Measurements from ENCODE around the gene NAALADL2. TPM values are rescaled to one million over a fixed set of nuclear protein-coding genes. Genes with fewer than 3 reads are reported as not detected.

The NAALADL2 gene
- total RNA-seq, 1 donor from 2014 or later = 11.5 TPM

DNA sequence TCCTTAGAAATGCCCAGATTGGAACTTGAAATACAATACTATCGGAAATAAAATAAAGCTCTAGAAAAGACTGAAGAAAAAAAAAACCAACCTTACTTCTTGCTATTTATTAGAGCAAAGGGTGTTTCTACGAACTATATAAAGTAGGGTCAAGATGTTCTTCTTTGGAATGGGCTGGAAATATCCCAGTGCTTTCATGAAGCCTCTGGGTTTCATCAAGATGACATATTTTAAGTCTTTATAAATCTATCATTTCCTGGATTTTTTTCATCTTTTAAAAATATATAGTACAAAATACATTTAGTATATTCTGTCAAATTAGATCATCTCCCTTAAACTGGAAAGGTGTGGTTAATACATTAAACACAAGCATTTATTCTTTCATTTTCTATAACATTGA is 978.8 kb downstream of the NAALADL2 start:
- Histone ChIP-seq H3K9ac (no peak overlapping the region), H3F3A (ENCODE audit: low read depth) (no peaks in the 10 kb centered on the region), H3K36me3 (no peaks in the 10 kb centered on the region), H4K20me1 (ENCODE audit: low read depth) (no peaks in the 10 kb centered on the region), H3K27me3 (no peaks in the 10 kb centered on the region), H3K9me3 (ENCODE audit: low read depth) (no peaks in the 10 kb centered on the region), H3K27ac (no peak overlapping the region), H3K4me2 (no peak overlapping the region), H3K79me2 (ENCODE audit: low read depth) (no peaks in the 10 kb centered on the region), H3K4me3 (no peak overlapping the region), H3K4me1 (peaks cover 8% of the 10 kb centered on the region), H2AFZ (replicated peaks) (no peak overlapping the region)
- Mint-ChIP-seq H3K27ac (no peak overlapping the region), H3K4me3 (no peak overlapping the region), H3K36me3 (no peaks in the 10 kb centered on the region), H3K9me3 (no peaks in the 10 kb centered on the region), H3K4me1 (no peaks in the 10 kb centered on the region), H3K27me3 (ENCODE audit: insufficient read depth, low read depth) (no peaks in the 10 kb centered on the region)
- TF ChIP-seq, protein P1, sequence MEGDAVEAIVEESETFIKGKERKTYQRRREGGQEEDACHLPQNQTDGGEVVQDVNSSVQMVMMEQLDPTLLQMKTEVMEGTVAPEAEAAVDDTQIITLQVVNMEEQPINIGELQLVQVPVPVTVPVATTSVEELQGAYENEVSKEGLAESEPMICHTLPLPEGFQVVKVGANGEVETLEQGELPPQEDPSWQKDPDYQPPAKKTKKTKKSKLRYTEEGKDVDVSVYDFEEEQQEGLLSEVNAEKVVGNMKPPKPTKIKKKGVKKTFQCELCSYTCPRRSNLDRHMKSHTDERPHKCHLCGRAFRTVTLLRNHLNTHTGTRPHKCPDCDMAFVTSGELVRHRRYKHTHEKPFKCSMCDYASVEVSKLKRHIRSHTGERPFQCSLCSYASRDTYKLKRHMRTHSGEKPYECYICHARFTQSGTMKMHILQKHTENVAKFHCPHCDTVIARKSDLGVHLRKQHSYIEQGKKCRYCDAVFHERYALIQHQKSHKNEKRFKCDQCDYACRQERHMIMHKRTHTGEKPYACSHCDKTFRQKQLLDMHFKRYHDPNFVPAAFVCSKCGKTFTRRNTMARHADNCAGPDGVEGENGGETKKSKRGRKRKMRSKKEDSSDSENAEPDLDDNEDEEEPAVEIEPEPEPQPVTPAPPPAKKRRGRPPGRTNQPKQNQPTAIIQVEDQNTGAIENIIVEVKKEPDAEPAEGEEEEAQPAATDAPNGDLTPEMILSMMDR (IDR thresholded peaks at IDR 0.05) = no peak
- TF ChIP-seq EZH2 (IDR thresholded peaks at IDR 0.05) = no peak
- no peak for TF ChIP-seq EZH2phosphoT487 (IDR thresholded peaks at IDR 0.05)
- DNase-seq (ENCODE audit: low spot score) = no peak

DNA sequence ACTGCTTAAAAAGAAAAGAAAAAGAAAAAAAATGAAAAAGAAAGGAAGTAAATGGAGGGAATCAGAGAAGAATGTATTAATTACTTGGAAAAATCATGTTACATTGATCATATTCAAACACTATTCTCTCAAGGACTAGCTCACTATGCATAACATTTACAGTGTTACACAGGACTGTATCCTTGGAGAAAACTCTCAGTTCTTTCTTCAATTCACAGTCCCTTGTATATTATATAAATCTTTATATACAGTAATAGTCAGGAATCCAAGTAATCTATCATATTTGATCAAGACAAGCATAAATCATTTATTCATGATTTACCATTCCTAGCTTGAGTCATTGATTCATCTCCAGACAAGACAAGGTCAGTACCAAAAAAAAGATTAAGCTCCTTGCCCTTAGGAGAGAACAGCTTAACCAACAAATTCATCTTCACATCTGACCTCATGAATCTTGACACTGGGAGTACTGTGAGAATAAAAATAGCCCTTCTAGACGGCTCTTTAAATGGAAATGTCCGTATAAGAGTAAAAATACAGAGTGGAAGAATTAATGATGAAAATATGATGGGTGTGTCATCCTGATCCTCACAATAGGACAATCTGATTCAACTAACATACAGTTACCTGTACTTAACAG is 980.4 kb downstream of the NAALADL2 start:
- no peaks in the 10 kb centered on the region for H3K79me2 ChIP-seq (ENCODE audit: low read depth)
- H3K27me3 ChIP-seq = no peaks in the 10 kb centered on the region
- Mint-ChIP-seq H3K27me3 (ENCODE audit: insufficient read depth, low read depth) (no peaks in the 10 kb centered on the region), H3K27ac (no peak overlapping the region), H3K4me3 (no peak overlapping the region), H3K36me3 (no peaks in the 10 kb centered on the region), H3K4me1 (no peaks in the 10 kb centered on the region), H3K9me3 (no peaks in the 10 kb centered on the region)
- peaks cover 8% of the 10 kb centered on the region for H3K4me1 ChIP-seq
- no peak overlapping the region for H3K27ac ChIP-seq
- no peaks in the 10 kb centered on the region for H4K20me1 ChIP-seq (ENCODE audit: low read depth)
- H3K9me3 ChIP-seq (ENCODE audit: low read depth) = no peaks in the 10 kb centered on the region
- H3K9ac ChIP-seq = no peak overlapping the region
- no peak overlapping the region for H3K4me3 ChIP-seq
- DNase-seq (ENCODE audit: low spot score) = no peak
- H2AFZ ChIP-seq (replicated peaks) = no peak overlapping the region
- H3K36me3 ChIP-seq = no peaks in the 10 kb centered on the region
- H3F3A ChIP-seq (ENCODE audit: low read depth) = no peaks in the 10 kb centered on the region
- no peak for TF ChIP-seq EZH2phosphoT487 (IDR thresholded peaks at IDR 0.05)
- TF ChIP-seq, protein P1 (IDR thresholded peaks at IDR 0.05) = no peak
- no peak overlapping the region for H3K4me2 ChIP-seq

DNA sequence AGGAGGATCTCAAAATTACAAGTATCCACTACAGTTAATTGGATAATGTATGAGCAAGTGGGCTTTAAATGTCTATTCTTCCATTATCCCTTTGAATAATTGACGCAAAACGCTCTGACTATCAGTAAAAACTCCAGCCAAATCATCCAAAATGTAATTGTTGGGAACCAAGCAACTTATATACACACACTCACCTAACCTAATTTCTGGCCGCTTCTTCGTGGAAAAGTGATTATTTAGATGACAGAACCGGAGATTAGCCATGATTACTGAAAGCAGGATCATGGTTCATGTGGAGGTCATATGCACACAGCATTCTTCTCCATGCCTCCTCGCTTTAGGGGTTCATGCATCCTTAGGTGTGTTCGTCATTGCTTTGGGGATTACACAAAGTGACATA is 992.4 kb downstream of the NAALADL2 start:
- Histone ChIP-seq H3K27ac (no peak overlapping the region), H3F3A (ENCODE audit: low read depth) (no peaks in the 10 kb centered on the region), H4K20me1 (ENCODE audit: low read depth) (no peaks in the 10 kb centered on the region), H2AFZ (replicated peaks) (no peak overlapping the region), H3K36me3 (no peaks in the 10 kb centered on the region), H3K79me2 (ENCODE audit: low read depth) (no peaks in the 10 kb centered on the region), H3K4me2 (no peak overlapping the region), H3K9ac (no peak overlapping the region), H3K27me3 (no peaks in the 10 kb centered on the region), H3K9me3 (ENCODE audit: low read depth) (no peaks in the 10 kb centered on the region), H3K4me1 (no peaks in the 10 kb centered on the region), H3K4me3 (no peak overlapping the region)
- Mint-ChIP-seq H3K27ac (no peak overlapping the region), H3K9me3 (no peaks in the 10 kb centered on the region), H3K27me3 (ENCODE audit: insufficient read depth, low read depth) (no peaks in the 10 kb centered on the region), H3K36me3 (no peaks in the 10 kb centered on the region), H3K4me3 (no peak overlapping the region), H3K4me1 (no peaks in the 10 kb centered on the region)
- DNase-seq (ENCODE audit: low spot score) = no peak
- TF ChIP-seq EZH2 (IDR thresholded peaks at IDR 0.05) (no peak), EZH2phosphoT487 (IDR thresholded peaks at IDR 0.05) (no peak)
- TF ChIP-seq, protein P1 (IDR thresholded peaks at IDR 0.05) = no peak

All from neural progenitor cell (in vitro differentiated cells).